NCI-H2029 (cell line): ENCODE measurements around the gene OTUD7B.

Source experiments
- DNase-seq: peaks from one replicate; lab custom pipeline; 2025; lab: John Stamatoyannopoulos, UW

OTUD7B gene

GRCh38 chr1:149916898-149917252, 93.7 kb downstream of the OTUD7B start:
- no peak for DNase-seq

GRCh38 chr1:149916193-149916897, 94.2 kb downstream of the OTUD7B start:
- DNase-seq = no peak

- no peak for DNase-seq
Measured at GRCh38 chr1:149915429-149916192, 94.9 kb downstream of the OTUD7B start.

GRCh38 chr1:149914545-149914944, 96.0 kb downstream of the OTUD7B start:
- DNase-seq = no peak

- DNase-seq = no peak
Measured at GRCh38 chr1:149906570-149907075, 103.9 kb downstream of the OTUD7B start.

GRCh38 chr1:149903836-149904491, 106.6 kb downstream of the OTUD7B start:
- no peak for DNase-seq

GRCh38 chr1:149899460-149900284, 110.9 kb downstream of the OTUD7B start, which contains the start of gene BOLA1:
Gene BOLA1, plus strand, starts transcription at chr1:149899568. Its CDS starts 492 bp downstream, at chr1:149900060.
- DNase-seq = peak; percentile 89

GRCh38 chr1:149896575-149896974, 114.0 kb downstream of the OTUD7B start:
- DNase-seq = no peak

GRCh38 chr1:149888999-149889289, 121.6 kb downstream of the OTUD7B start:
- no peak for DNase-seq

- DNase-seq = peak; percentile 60
Measured at GRCh38 chr1:149888247-149888998, 122.1 kb downstream of the OTUD7B start.
